Skeletal muscle cell (primary cell): ENCODE results near the gene SYTL3.

ENCODE experiments used
- DNase-seq: peaks from one replicate; pipeline ENCODE4 v3.0.0-alpha.2; 2010; ENCODE audit warnings: low read depth
- H3K4me3 ChIP-seq: 2 replicates; pipeline ENCODE4 v1.5.1; 2011; ENCODE audit warnings: low read depth, mild to moderate bottlenecking, control low read depth, low read length, moderate library complexity

The SYTL3 gene

DNA sequence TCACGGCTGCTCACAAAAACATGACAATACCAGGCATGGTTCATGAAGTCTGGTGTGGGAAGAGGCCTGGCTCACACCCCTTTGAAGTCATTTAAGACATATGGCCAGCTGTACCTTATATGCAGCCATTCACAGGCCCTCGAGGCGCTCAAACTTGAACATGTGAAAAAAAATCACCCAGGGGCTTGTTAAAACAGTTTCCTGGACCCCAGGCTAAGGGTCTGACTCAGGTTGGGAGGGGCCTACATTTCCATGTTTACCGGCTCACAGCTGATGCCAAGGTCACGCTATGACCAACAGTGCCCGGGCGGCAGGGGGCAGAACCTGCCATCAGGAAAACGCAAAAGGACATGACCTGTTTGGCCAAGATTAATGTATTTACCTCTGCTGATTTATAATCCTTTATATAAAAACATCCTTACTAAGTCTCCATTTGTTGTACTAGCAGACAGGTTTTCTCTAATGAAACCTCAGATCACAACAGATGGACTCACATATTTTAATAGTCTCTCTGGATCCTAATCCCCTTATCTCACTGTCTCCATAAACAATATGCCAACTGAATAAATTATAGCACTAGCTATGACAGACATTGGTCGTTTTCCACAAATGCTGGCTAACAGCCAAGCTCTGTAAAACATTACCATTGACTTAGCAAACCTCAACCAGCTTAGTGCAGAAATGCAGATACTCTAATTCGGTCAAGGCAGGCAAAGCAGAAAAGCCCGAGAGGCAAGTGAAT is 149.4 kb downstream of the SYTL3 start:
- no peak overlapping the region for H3K4me3 ChIP-seq
- no peak for DNase-seq

- no peak for DNase-seq
These were observed 151.9 kb downstream of the SYTL3 start for GRCh38 chr6:158801655-158802294.

GRCh38 chr6:158803733-158804143 is 153.9 kb downstream of the SYTL3 start:
- H3K4me3 ChIP-seq: no peak overlapping the region
- no peak for DNase-seq

More at GRCh38 chr6:158801655-158802294, 151.9 kb downstream of the SYTL3 start:
- H3K4me3 ChIP-seq: no peak overlapping the region

GRCh38 chr6:158804207-158804606 is 154.4 kb downstream of the SYTL3 start:
- no peak overlapping the region for H3K4me3 ChIP-seq
- no peak for DNase-seq

DNA sequence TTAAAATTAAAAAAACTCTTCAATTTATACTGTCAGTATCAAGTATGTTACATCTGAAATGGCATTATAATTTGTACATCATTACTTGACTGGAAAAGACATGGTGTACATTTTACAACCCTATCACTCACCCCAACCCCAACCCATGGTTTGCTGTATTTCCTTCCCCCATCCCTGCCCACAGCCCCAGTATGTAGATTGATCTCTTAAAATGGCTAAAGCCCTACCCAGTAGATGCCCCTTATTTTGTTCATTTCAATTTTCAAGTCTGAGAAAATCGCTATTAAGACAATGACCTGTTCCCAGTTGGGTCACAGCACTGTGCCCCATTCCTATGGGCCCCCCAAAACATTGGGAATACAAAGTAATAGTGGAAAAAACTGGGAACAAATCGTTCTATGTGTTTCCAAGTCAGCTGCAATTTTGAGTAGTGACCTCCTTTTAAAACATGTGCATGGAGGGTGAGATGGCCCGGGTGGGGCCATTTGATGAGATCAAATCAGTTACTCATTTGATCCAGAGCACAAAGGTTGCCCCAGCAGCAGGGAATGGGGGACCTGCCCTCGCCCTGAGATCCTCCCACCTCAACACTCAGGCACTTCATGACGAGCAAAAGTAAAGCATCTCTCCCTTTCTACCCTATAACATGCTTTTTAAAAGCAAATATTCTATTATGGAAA is 156.0 kb downstream of the SYTL3 start:
- no peak overlapping the region for H3K4me3 ChIP-seq
- no peak for DNase-seq

DNA sequence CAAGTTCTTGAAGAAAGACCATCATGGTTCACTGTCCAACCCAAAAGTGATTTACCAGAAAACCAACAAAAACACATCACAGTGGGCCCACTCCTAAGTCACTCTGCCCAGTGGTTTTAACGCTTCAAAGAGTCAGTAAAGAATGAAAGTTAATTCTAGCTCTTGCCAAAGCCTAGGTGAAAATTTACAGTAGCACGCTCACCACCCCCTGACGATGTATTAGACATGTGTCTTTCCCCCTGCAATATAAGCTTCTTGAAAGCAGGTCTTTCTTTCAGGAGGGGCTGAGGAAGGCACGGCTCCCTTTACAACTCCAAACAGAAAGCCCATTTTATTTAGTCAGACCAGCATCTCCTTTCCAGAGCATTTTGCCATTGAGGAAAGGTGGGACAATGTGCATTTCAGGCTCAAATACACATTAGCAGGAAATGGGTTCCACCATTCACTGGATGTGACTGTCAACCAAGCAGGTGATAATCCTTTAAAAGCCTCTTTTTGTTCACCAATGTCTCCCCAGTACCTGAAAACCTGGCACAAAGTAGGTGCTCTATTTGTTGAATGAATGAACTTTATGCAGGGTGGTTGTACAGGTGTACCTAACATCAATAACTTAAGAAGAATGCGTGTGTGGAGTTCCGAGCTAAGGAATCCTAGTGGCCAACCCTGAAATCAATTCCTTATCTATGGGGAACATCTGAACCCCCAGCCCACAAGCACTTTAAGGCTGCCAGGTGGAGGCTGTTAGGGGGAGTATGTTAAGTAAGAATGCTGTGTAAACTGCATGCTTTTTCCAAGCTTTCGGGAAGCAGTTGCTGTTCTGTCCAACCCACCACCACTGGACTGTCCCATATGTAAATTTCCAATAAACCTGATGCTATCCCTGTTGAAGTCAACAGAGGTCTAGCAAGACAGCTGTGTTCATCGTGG is 157.9 kb downstream of the SYTL3 start:
- no peak overlapping the region for H3K4me3 ChIP-seq
- no peak for DNase-seq

DNA sequence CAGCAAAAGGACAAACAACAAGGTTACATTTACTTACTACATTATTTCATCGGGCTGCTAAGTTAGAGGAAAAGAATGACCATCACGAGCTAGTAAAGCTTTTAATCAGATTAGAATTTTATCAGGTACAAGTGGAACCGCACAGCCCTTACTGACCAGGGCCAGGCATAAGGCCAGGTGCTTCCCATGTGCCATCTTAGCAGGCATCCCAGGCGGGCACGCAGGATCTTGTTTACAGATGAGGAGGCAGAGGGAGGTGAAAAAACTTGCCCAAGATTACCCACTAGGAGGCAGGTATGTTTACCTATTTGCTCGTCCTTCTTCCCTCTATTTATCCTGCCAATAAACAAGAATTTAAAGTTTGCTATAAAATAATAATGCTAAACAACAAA is 158.6 kb downstream of the SYTL3 start:
- H3K4me3 ChIP-seq: no peak overlapping the region
- no peak for DNase-seq

DNA sequence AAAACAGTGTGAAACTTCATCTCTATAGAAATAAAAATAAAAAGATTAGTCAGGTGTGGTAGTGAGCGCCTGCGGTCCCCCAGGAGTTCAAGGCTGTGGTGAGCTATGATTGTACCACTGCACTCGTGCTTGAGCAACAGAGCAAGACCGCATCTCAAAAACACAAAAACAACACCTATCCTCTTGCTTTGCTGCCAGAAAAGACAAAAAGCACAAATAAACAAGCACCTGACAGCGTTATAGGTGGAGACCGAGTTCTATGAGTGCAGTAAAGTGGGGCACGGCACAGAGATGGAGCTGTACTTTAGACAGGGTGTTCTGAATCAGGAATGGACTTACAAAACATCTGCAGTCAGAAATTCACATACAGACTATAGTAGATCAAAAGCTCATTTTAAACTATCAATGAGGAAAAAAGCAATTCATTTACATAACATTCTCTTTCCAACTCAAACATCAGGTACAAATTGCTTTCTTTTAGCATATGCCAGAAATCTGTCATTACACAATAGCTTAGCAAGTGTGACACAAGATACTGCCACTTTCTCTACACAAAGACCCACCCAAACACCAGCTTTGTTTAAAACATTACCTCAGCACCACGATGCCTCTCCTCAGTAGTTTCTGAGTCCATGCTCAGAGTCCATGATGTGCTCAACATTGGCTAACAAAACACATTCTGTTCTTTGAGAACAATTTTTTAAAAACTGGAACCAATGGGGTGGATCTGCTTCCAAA is 159.3 kb downstream of the SYTL3 start:
- DNase-seq: no peak
- no peak overlapping the region for H3K4me3 ChIP-seq

- DNase-seq: no peak
- H3K4me3 ChIP-seq: no peak overlapping the region
These were observed 160.6 kb downstream of the SYTL3 start for GRCh38 chr6:158810155-158811095.

- DNase-seq: no peak
- no peak overlapping the region for H3K4me3 ChIP-seq
These were observed 162.8 kb downstream of the SYTL3 start for GRCh38 chr6:158812611-158813010.

DNA sequence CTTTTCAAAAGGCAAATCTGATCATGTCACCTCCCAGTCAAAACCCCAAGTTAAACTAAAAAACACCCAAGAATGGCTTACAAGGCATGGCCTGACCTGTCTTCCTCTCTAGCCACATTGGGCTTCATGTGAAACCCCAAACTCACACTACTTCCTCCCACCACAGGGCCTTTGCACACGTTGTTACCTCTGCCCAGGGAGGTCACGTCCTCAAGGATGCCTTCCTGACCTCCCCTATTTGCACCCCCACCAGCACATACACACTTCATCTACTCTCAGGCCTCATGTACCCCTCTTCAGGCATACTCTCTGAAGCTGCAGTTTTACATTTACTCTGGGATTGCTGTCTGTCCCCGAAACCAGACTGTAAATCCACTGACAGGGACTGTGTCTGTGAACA is 163.2 kb downstream of the SYTL3 start:
- H3K4me3 ChIP-seq: no peak overlapping the region
- no peak for DNase-seq
